Glutamatergic neuron (in vitro differentiated cells): ENCODE data around the gene TMX3. TPM values are rescaled to one million over a fixed set of nuclear protein-coding genes. Genes with fewer than 3 reads are reported as not detected.

ENCODE experiments used
- DNase-seq: peaks from one replicate; pipeline ENCODE4 v3.0.0; 2022
- H3K27ac Mint-ChIP-seq: one replicate; pipeline ENCODE4 v1.8.0; 2020; ENCODE audit warnings: mild to moderate bottlenecking, mixed read lengths, inconsistent platforms; ENCODE audit not compliant: unreplicated experiment
- H3K27me3 Mint-ChIP-seq: one replicate; pipeline ENCODE4 v1.8.0; 2020; ENCODE audit warnings: mild to moderate bottlenecking, moderate library complexity, mixed read lengths, inconsistent platforms; ENCODE audit not compliant: unreplicated experiment
- H3K36me3 Mint-ChIP-seq: one replicate; pipeline ENCODE4 v1.8.0; 2020; ENCODE audit warnings: mild to moderate bottlenecking, mixed read lengths, inconsistent platforms; ENCODE audit not compliant: unreplicated experiment
- H3K4me1 Mint-ChIP-seq: one replicate; pipeline ENCODE4 v1.8.0; 2020; ENCODE audit warnings: mild to moderate bottlenecking, low read depth, mixed read lengths, inconsistent platforms; ENCODE audit not compliant: unreplicated experiment
- H3K4me3 Mint-ChIP-seq: one replicate; pipeline ENCODE4 v1.8.0; 2020; ENCODE audit warnings: mild to moderate bottlenecking, mixed read lengths, inconsistent platforms; ENCODE audit not compliant: unreplicated experiment
- H3K9me3 Mint-ChIP-seq: one replicate; pipeline ENCODE4 v1.8.0; 2020; ENCODE audit warnings: mild to moderate bottlenecking, moderate library complexity, mixed read lengths, inconsistent platforms; ENCODE audit not compliant: unreplicated experiment
- CTCF ChIP-seq: fragments of 200-600 bp; sonication (generic); IDR thresholded peaks from one replicate; pipeline ENCODE4 v1.5.0; 2021; ENCODE audit not compliant: partially characterized antibody, unreplicated experiment
- total RNA-seq: library from RNA; stranded (reverse); fragmentation: NEBNext Ultra II Directional; extraction: Animal tissue kit (Norgen Biotek cat#: 25700); gene quantifications from one replicate; pipeline ENCODE4 v1.2.1, GENCODE V29; 2021; ENCODE audit not compliant: unreplicated experiment

Gene TMX3
- total RNA-seq, 1 donor from 2014 or later = 68.6 TPM

GRCh38 chr18:68679528-68679927, 35.4 kb downstream of the TMX3 start:
- no peak for TF ChIP-seq CTCF
- Mint-ChIP-seq H3K9me3 (no peaks in the 10 kb centered on the region), H3K36me3 (no peaks in the 10 kb centered on the region), H3K27me3 (no peaks in the 10 kb centered on the region), H3K27ac (no peak overlapping the region), H3K4me1 (no peaks in the 10 kb centered on the region), H3K4me3 (no peak overlapping the region)
- DNase-seq = no peak

- Mint-ChIP-seq H3K9me3 (no peaks in the 10 kb centered on the region), H3K4me1 (no peaks in the 10 kb centered on the region), H3K36me3 (no peaks in the 10 kb centered on the region), H3K27me3 (no peaks in the 10 kb centered on the region), H3K4me3 (no peak overlapping the region), H3K27ac (no peak overlapping the region)
- no peak for DNase-seq
- no peak for TF ChIP-seq CTCF
Measured at GRCh38 chr18:68676913-68677312, 38.0 kb downstream of the TMX3 start.

DNA sequence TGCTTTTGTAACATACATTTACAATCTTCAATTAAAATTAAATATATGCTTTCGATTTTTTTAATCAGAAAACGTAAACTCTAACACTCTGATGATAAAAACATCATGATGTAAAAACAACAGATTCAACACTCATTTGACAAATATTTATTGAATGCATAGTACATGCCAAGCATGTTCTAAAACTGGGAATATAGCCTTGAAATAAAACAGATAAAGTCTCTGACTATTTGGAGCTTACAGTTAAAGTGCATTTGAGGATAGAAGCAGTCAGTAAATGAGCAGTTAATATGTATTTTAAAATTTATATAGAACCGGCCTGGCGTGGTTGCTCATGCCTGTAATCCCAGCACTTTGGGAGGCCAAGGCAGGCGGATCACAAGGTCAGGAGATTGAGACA, 47.8 kb downstream of the TMX3 start:
- DNase-seq = no peak
- Mint-ChIP-seq H3K36me3 (peaks cover 15% of the 10 kb centered on the region), H3K4me1 (peaks cover 4% of the 10 kb centered on the region), H3K27ac (no peak overlapping the region), H3K27me3 (no peaks in the 10 kb centered on the region), H3K9me3 (no peaks in the 10 kb centered on the region), H3K4me3 (no peak overlapping the region)
- TF ChIP-seq CTCF = no peak

DNA sequence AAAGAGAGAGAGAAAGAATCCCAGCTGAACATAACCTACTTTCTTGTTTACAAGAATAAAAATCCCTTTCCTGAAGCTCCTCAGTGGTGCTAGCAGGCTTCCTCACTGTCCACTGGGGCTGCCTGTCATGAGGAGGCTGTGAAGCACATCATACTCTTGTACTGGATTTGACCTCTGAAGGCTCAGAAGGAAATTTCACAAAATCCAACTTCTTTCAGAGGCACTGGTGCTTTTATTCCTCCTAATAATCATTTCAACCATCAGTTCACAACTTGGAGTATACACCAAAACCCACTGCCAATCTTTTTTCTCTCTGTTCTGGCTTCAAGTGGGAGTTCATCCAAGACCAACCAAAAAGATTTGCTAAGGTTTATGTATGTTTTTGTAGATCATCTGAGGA, 48.5 kb downstream of the TMX3 start:
- Mint-ChIP-seq H3K27me3 (no peaks in the 10 kb centered on the region), H3K4me3 (no peak overlapping the region), H3K36me3 (peaks cover 15% of the 10 kb centered on the region), H3K27ac (no peak overlapping the region), H3K9me3 (no peaks in the 10 kb centered on the region), H3K4me1 (peaks cover 4% of the 10 kb centered on the region)
- TF ChIP-seq CTCF = no peak
- DNase-seq = no peak

DNA sequence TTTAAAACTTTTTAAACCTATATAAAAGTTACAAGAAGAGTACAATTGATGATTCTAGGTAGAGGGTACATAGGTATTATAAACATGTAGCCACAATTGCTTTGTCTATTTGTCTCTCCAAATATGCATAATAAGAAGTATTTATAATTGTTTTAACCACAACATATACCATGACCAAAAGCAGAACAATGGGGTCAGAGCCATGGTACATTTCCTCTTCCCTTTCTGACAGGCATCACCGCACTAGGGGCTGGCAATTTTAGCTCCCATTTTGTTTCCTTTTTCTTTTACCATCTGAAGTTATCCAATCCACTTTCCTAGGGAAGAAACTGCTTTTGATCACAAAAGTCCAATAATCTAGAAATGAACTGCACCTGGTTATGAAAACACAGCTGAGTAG, 49.3 kb downstream of the TMX3 start:
- H3K36me3 Mint-ChIP-seq = peaks cover 15% of the 10 kb centered on the region
- TF ChIP-seq CTCF = no peak
- no peak for DNase-seq
- H3K27ac Mint-ChIP-seq = no peak overlapping the region
- H3K4me1 Mint-ChIP-seq = peaks cover 4% of the 10 kb centered on the region
- no peaks in the 10 kb centered on the region for H3K27me3 Mint-ChIP-seq
- no peak overlapping the region for H3K4me3 Mint-ChIP-seq
- no peaks in the 10 kb centered on the region for H3K9me3 Mint-ChIP-seq
